ENCODE measurements around the gene TPCN2.

- TF ChIP-seq CTCF (IDR thresholded peaks at IDR 0.05): no peak
- TF ChIP-seq EP300 (IDR thresholded peaks at IDR 0.05): no peak
Measured at GRCh38 chr11:69040051-69040450, 8.7 kb upstream of the TPCN2 start.
